Stimulated activated CD4-positive, alpha-beta T cell treated with anti-CD3 and anti-CD28 coated beads, Interleukin-4, amount 100 ng/mL, for 24 hours (primary cell): ENCODE results near the gene CYB5A.

Source experiments
- DNase-seq: peaks from one replicate; pipeline ENCODE4 v3.0.0-alpha.2; 2020

The CYB5A gene

DNA sequence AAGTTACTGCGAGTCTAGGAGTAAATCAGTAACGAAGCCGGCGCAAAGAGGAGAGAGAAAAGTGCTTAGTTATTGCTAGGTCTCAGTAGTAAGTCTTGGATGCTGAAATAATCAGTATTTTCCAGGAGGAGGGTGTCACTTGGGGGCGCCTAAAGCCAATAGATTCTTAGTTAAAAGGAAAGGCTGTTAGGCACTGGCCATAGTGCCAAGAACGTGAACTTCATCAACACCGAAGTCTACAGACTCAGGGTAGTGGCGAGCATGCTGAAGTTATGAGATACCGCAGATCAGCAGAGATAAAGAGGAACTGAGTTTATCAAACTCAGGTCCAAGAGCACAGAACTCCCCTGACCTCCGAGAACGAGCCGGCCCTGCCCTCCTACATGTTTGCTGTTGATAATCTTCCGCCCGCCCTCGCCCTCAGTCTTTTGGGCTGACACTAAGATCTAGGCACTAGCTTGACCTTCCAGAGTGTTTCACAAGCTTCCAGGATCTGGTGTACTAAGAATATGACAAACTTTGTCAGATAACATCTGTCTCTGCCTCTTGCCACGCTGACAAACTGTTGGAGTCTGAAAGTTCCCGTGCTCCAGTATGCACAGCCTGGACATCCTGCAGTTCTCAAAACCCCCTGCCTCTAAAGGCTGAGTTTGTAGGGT lies 49.2 kb downstream of the CYB5A start:
- DNase-seq = no peak

DNA sequence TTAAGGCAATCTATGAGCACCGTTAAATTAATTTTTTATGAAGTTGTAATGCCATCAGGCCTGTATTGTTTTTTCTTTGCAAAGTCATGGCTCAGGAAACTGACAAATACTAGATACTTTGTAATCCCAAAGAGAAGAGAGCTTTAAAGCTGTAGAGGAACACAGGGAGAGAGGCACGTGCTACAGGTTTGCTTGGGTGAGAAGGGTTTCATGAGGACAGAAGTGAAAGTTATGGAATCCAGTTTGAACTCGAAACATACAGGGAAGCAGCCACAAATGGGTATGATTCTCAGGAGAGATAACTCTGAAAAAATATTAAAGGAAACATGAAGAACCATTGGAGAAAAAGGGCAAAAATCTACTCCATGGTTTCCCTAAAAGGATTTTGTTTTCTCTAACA lies 49.8 kb downstream of the CYB5A start:
- no peak for DNase-seq

DNA sequence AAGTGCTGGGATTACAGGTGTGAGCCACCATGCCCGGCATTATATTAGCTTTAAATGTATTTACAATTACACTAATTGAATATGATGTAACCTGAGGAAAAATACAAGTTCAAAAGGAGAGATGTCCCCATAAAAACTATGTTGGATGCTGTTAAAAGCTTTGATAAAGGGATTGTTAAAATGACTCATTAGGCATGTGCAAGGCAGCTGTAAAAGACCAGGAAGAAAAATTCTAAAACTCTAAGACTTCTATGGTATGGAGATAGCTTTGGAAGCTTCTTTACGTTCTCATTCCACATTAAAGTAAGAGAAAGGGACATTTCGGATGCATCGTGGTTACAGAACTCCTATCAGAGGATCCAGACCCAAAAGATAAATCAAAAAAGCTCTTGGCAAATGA lies 50.3 kb downstream of the CYB5A start:
- no peak for DNase-seq

DNA sequence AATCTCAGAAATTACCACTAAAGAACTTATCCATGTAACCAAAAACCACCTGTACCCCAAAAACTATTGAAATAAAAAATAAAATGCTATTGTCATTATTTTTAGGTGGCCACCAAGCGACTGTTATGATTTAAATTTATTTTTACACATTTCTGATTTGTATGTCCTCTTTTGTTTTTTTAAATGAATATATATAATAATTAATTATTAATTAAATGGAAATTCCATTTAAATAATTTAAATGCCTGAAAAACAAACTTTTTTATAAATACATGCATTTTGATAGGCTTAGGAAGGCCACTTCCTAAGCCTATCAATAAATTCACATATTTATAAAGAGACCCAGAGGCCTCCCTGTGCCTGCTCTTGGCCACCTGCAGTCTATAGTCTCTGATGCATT lies 52.2 kb downstream of the CYB5A start:
- DNase-seq = no peak

DNA sequence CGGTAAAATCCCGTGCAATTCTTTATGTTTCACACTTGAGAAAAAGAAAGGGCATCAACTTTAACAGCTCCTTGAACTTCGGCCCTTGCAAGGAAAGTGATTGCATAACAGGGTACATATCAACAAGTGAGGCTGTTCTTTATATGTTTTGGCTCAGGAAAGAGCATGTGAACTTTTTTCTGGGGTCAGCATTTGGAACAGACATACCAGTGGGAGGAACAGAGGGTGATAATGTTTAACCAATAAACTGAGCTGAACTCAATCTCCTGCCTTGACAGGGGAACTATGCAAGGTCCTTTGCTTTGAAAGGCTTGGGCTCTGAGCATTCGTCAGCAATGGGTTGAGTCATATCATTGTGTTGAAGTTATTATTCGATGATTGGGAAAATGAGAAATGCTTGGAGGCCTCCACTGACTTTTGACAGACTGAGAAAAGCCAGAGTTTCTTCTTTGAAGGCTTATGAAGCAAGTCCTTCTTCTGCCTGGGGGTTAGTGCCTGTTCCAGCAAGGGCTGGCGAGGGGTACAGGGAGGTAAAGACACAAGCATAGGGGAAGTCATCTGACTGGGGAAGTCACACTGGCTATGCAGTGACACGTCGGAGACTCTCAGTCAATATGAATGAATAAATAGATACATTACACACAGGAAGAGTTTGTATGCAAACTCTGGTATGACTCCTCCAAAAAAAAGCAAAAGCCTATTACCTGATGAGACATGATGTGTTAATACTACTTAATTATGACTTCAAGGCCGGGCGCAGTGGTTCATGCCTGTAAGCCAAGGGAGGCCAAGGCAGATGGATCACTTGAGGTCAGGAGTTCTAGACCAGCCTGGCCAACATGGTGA lies 57.2 kb downstream of the CYB5A start:
- no peak for DNase-seq

DNA sequence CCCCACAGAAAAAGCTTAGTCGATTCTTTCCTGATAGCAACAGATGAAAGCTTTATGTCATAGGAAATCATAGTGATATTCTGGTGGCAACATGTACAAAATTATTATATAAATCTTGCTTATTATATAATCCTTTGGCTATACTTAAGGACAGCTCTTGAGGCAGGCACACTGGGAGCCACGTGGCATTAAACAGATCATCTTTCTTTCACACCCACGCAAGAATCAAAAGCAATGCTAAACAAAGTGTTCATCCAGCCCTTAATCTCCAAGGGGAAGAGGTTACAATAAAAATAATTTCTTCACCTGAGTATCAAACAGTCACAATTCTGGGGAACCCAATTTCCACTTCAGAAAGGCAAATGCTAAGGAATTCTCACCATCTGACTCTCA lies 57.8 kb downstream of the CYB5A start:
- DNase-seq = no peak

DNA sequence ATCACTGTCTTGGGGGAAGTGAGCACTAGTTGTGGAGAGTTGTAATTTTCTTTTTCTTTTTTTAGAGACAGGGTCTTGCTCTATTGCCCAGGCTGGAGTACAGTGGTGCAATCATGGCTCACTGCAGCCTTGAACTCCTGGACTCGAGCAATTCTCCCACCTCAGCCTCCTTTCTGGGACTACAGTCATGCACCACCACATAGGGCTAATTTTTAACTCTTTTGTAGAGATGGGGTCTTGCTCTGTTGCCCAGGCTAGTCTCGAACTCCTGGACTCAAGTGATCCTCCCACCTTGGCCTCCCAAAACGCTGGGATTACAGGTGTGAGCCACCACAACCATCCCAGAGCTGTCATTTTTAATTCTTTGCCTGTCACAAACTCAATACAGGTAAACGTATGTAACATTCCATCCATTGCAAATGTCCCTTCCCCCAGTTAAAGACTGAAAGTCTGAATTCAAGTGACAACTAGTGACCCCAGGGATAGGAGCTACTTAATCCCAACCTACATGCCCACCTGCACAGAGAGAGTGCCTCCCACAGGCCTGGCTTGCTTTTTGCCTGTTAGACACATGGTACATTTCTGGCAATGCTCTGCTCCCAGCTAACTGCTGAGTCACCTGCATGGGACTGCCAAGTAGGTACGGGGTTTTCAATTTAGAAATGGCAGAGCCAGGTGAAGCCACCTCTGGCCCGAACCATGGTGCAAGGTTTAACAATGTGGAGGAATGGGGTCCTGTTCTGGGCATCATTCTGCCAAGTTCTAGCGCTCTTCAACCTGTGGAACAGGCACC lies 60.6 kb downstream of the CYB5A start:
- no peak for DNase-seq

DNA sequence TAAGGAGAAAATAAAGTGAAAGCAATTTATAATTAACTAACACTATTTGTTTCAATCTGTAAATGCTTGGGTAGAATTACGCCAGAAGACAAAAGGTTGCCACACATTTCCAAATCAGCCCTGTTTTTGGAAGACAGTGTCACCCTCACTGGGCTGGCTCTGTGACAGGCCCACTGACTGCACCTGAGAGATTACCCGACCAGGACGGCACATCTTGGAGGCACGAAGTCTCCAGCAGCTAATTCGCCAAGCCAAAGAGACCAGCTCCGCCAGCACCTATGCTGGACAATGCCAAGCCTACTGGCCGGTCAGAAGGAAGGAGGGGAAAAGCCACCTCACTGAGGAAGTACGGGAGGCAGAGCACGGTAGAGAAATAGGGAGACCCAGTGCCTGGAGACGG lies 61.9 kb downstream of the CYB5A start:
- no peak for DNase-seq

DNA sequence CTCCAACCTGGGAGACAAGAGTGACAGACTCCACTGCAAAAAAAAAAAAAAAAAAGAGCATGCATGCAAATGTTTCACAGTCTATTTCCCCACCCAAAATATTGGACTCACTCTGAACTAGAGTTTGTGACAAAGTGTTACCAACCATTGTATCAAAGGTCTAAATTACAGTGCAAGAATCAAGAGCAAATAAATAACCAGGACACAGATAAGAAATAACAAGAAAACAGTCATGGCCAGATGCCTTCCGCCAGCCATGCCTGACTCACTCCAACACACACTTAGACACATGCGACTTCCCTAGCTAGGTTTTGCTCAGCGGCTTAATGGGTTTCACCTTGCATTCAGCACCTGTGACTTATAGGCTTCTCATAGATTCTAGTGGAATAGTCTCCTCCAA lies 62.8 kb downstream of the CYB5A start:
- no peak for DNase-seq

DNA sequence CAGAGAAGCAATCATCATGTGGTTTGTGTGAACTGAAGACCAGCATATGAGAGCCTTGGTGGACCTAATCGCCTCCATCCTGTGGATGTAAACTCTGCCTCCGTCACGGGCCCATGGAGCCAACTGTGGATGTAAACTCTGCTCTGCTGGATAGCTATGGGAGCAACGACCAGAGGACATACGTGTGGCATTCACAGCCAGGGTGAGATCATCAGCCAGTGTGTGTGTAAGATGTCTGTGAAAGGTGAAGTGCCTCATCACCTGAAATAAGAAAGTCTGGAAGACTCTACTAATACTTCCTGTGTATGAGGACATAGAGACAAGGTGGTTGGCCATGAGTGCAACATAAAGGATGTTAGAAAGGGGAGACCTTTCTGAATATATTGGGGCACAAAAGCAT lies 63.5 kb downstream of the CYB5A start:
- no peak for DNase-seq

DNA sequence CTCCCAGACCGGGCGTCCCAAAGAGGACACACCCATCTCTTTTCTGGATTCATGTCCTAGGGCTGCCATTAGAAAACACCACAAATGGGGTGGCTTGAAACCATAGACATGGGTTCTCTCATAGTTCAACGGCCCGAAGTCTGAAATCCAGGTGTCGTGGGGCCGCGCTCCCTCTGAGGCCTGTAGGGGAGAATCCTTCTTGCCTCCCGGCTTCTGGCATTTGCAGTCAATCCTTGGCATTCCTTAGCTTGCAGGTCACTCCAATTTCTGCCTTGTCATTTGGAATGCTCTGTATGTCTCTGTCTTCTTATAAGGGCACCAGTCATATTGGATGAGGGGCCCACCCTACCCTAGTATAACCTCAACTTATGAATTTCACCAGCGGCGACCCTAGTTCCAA lies 65.1 kb downstream of the CYB5A start:
- DNase-seq = no peak

DNA sequence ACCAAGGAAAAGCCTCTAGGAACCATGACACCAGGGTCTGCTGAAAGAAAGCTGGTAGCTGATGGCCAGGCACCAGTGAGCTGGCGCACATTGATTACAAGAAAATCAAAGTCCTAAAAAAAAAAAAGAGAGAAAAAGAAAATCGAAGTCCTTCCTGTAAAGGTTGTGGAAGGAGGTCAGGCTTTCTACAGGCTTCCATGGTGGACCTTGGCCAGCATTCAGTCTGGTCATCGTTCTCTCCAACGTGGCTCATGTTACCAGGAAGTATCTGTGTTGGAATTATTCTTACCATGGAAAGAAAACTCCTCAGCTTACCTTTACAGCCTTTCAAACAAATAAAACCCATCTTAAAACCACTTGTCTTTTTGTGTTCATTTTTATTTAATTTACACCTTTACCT lies 65.6 kb downstream of the CYB5A start:
- DNase-seq = no peak

DNA sequence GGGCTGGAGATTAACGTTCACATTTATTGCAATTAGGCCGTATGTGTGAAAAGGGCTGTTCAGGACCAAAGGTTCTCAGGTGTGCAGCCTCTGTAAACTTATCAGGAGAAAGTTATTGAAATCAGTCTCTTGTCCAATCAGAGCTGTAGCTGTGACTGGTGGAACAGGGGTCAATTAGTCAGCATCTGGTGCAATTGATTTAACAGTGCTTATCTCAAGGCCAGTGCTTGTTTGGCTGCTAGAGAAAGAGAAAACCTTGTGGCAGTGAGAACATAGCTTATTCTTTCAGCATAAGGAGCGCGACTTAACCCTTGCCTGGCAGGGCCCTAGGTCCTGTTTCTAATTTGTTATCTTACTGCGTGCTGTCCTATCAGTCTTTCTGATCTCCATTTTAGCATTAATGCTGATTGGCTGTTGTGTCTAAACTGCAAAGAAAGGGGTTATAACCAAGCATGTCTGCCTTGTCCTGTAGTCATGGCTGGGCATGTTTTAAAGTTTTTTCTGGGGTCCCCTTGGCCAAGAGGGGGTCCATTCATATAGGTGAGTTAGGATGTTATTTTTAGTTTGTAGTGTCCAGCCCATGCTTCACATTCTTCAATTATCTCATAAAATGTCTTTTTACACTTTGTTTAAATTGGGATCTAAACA lies 66.4 kb downstream of the CYB5A start:
- no peak for DNase-seq

DNA sequence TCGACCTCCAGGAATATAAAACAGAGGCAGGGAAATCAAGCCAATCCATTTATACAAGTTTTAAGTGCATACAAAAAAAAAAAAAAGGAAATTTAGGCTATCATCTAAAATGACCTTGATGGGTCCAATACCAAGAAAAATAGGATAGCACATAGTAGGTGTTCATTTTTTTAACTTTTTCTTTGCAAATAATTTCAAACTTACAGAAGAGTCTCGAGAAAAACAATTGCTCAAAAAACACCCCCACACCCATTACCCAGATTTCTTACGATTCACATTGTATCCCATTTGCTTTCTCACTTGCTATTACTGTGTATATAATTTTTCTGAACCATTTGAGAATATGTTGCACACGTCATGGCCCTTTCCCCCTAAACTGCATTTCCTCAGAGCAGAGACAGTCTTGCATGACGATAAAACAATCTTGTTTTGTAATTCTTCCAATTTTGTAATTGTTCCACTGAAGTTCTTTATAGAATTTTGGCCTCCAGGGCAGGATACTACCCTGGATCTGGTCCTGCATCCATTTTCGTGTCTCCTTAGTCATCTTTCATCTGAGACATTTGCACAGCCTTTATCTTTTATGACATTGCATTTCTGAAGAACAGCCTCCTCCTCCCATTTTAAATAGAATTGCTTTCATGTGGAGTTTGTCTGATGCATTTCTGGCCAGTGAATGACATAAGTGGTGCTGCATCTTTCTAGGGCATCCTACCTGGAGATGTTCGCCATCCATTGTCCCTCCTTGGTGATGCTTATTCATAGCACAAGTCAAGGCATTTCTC lies 68.9 kb downstream of the CYB5A start:
- no peak for DNase-seq

DNA sequence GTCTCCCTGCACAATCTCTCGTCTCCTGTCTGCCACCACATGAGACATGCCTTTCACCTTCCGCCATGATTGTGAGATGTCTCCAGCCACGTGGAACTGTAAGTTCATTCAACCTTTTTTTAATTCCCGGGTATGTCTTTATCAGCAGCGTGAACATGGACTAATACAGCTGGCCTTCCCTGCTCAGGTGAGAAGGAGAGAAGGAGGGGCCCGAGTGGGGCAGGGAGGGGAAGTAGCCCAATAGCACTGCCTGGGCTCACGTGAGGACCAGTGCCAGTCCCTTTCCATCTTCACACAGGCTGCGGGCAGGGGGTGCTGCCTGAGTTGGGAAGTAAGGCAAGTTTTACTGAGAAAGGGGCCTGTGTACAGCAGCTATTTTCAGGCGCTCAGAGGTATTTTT lies 70.7 kb downstream of the CYB5A start:
- no peak for DNase-seq

DNA sequence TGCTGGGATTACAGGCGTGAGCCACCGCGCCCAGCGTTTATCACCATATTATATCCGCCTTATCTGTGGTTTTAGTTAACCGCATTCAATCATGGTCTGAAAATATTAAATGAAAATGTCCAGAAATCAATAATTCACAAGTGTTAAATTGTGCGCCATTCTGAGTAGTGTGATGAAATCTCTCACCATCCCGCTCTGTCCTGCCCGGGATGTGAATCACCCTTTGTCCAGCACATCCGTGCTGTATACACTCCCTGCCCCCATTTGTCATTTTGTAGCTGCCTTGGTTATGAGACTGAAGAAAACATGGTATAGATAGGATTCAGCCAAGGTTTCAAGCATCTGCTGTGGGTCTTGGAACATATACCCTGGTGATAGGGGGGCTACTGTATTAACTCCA lies 72.7 kb downstream of the CYB5A start:
- DNase-seq = no peak

DNA sequence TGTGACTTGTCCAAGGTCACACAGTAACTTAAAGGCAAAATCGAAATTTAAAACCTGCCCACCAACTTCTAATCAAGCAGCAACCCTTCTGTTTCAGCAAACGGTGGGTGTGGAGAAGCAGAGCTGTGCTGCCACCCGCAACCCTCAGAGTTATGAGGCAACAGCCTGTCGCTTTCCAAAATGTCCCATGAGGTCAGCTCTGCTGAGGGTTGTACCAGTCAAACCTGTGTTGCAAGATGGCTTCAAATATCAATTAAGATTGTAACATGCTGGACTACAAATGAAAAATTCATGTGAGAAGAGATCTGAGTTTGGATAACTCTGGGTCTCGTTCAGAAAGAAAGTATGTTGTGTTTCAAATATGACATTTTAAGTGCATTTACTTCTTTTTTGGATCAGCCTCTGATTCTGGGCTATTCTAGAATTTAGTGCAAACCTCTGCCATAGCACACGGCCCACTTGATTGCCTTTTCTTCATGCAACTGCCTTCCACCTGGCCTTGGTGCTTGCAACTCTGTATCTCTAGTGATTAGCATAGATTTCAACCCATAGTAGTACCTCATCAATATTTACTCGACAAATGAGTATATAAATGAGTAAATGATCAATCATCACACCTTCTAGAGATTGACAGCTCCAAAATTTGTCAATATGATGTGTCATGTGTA lies 74.2 kb downstream of the CYB5A start:
- no peak for DNase-seq

DNA sequence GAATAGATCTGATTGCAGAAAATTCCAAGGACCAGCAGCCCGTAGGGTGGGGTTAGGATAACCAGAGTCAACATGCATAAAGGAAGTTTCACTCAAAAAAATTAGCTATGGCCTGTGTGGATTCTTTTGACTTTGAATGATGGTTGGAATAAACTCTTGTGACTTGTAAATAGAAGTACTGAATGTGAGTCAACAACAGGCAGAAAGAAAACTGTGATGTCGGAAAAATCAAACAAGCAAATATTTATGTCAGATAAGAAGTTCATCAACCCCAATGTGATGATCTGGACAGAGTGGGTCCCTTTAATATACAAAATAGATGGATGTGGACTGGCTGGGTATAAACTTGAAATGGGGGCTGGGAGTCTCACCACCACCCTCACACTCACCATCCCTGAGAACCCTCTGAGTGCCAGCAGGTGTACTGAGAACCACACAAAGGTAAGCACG lies 75.1 kb downstream of the CYB5A start:
- no peak for DNase-seq

DNA sequence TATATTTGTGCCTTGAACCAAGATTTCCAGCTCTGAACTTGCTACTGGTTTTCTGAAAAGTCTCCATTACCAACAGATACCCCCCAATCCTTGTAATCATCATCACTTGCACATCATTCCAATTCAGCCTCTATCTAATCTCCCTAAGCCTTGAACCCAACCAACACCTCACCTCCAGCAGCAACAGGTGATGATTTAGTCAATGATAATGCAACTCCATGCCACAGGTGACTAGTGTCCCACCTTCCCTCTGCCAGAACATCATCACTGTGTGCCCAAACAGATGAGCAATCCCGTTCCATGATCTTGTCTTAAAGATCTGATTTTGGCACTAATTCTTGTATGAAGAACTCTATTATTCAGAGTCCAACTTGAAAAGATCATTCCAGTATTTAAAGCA lies 75.9 kb downstream of the CYB5A start:
- no peak for DNase-seq

DNA sequence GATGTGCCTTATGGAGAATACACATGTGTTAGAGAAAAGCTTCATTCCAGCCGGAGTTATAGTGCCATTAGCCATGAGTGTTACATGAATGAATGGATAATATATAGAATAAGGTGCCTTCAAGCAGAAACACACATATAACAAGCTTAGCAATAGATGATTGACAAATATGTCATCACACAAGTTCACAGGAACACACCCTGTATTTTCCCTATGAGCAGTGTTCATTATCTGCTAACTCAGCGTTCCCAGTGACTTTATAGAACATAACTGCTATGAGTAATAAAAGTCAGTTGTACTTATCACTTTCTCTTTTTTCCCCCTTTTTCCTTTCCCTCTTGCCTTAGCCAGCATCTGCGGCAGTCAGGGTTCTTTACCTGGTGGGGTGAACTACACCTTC lies 78.3 kb downstream of the CYB5A start:
- no peak for DNase-seq

DNA sequence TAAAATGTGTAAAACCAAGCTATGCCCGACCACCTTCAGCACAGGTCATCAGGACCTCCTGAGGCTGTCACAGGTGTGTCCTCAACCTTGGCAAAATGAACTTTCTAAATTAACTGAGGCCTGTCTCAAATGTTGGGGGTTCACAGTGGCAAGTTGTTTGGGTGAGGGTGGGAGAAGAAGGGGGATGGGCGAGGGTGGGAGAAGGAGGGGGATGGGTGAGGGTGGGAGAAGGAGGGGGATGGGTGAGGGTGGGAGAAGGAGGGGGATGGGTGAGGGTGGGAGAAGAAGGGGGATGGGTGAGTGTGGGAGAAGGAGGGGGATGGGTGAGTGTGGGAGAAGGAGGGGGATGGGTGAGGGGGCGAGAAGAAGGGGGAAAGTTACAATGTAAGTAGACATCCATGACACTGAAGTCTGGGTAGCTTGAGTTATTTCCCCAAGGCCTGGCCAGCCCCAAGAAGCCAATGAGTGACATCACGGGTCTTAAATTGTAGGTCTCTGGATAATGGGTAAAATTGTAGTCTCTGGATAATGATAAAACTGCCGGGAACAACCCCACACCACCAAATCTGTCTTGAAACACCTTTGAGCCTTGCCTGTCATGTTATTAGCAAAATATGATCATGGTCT lies 87.1 kb downstream of the CYB5A start:
- no peak for DNase-seq
